SKM-1 (cell line): ENCODE results near the gene MESP1.

Experiments used
- DNase-seq: peaks from one replicate; lab custom pipeline; 2025; ENCODE audit not compliant: unreplicated experiment; lab: John Stamatoyannopoulos, UW

Gene MESP1

DNA sequence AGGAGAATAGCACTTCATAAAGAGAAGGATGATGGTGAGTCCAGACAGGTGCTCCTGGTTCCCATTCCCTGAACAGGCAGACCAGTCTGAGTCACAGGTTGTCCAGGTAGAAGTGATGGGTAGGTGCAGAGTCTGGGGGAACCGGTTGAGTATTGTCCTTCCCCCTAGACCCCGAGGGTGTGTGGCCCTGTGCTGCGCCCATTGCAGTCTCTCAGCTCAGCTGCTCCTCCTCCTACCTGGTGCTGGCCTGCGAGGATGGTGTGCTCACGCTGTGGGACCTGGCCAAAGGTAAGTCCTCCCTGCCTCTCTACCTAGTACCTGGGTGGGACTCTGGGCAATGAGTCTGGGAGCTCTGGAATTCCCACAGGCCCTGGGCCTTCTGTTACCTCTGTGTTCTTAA lies 19.8 kb downstream of the MESP1 start:
- no peak for DNase-seq

DNA sequence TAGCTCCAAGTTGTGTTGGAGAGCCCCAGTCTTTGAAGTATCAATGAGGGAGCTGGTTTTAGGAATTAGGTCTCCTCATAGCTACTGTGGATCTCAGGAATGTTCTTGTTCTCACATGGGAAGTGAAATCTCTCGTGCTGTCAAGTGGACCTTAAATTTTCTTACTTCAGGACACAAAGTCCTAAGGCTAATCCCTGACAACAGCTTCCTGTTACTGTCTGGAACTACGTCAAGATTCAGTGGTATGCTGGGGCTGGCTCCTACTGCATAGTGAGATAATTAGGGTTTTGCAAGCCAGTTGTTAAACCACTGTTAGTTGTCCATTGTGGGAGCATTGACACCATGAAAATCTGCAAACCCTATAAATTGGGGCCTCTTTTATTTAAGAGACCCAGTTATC lies 22.8 kb downstream of the MESP1 start:
- no peak for DNase-seq

GRCh38 chr15:89725064-89725463 lies 26.0 kb downstream of the MESP1 start:
- no peak for DNase-seq

GRCh38 chr15:89724621-89725020 lies 26.4 kb downstream of the MESP1 start:
- DNase-seq = no peak

DNA sequence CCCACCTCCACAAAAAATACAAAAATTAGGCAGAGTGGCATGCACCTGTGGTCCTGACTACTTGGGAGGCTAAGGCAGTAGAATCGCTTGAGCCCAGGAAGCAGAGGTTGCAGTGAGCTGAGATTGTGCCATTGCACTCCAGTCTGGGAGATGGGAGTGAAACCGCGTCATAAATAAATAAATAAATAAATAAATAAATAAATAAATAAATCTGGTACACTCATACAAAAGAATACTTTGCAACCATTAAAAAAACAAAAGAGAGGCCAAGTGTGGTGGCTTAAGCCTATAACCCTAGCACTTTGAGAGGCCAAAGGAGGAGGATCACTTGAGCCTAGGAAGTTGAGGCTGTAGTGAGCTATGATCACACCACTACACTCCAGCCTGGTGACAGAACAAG lies 28.0 kb downstream of the MESP1 start:
- DNase-seq = no peak

DNA sequence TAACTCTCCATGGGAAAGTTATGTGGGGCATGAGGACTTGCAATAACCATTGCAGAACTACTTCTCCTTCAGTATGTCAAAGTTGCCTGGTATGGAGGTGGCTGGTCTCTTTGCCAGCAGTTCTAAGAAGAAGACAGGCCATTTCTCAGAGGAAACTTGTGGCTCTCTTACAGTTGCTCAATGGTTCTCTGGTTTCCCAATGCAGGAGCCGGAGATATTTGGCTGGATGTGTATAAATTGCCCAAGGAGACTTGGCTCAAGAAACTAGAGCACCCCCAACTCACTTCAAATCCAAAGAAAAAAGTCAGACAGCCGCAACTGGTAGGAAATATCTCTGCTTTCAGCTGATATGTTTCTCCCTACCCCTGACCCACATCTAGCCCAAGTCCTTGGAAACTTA lies 36.3 kb downstream of the MESP1 start:
- peak; percentile 38 for DNase-seq

- no peak for DNase-seq
Observed at GRCh38 chr15:89707577-89707976, 43.5 kb downstream of the MESP1 start.

DNA sequence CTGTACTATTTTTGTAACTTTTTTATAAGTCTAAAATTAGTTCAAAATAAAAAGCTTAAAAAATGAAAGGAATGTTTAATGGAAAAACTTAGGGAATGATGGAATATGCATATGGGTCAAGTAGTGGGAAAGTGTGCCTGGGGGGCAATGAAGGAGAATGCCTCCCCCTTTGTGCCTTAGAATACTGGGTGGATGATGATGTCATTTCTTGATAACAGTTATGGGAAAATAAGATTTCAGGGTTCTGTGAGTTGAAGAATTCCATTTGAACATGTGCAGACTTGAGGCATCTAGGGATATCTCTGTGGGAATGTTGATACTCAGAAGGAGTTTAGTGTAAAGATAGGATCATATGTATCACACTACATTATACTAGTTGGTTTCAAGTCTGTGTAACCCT lies 46.6 kb downstream of the MESP1 start:
- DNase-seq = no peak
